Measurements from ENCODE around the gene SMIM26.

Gene SMIM26

DNA sequence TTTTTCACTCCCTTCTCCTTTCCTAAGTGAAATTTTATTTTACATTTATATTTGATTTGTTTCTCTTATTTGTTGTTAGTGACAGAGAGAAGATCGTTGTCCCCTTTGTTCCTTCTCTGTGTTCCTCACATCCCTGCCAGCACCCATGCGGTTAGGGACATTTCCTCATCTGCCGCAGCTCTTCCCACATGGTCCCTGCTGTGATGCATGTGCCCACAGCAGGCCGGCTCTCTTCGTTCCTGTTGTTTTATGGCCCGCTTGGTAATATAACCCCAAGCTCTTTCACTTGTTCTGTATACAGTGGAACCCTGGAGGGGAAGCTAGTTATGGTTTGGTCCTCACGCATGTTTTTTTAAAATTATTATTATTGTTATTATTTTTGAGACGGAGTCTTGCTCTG, 44.3 kb downstream of the SMIM26 start:
- no peak for TF ChIP-seq ZNF274 (IDR thresholded peaks at IDR 0.05; ENCODE audit: low read depth, low read length)
- H3K4me3 ChIP-seq (ENCODE audit: low read length), result no peak overlapping the region

DNA sequence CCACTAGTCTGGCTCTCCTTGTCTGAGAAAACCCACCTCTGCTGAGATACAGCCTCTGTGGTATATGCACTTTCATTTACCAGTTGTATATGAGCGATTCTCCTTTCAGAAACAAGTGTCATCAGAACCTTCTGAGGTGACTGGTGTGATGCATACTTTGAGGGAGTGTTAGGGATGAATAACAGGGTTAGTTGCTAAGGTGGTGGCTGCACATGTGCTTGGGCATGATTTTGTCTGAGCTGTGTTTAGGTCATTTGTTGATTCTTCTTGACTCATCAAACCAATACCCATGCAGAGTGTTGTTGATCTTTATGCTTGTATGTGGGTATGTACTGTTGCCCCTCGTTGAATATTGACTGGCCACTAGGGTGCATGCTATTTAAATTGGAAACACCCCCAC, 46.3 kb downstream of the SMIM26 start:
- TF ChIP-seq ZNF274 (IDR thresholded peaks at IDR 0.05; ENCODE audit: low read depth, low read length), result no peak
- no peak overlapping the region for H3K4me3 ChIP-seq (ENCODE audit: low read length)

GRCh38 chr20:18614244-18614643, 47.0 kb downstream of the SMIM26 start:
- no peak for TF ChIP-seq ZNF274 (IDR thresholded peaks at IDR 0.05; ENCODE audit: low read depth, low read length)
- H3K4me3 ChIP-seq (ENCODE audit: low read length), result no peak overlapping the region

GRCh38 chr20:18615020-18615650, 47.9 kb downstream of the SMIM26 start:
- H3K4me3 ChIP-seq (ENCODE audit: low read length), result no peak overlapping the region
- no peak for TF ChIP-seq ZNF274 (IDR thresholded peaks at IDR 0.05; ENCODE audit: low read depth, low read length)

Data from GM08714 (cell line).